Fibroblast of mammary gland (primary cell): ENCODE measurements around the gene NTRK2.

Source experiments
- DNase-seq: peaks from one replicate; pipeline ENCODE4 v3.0.0-alpha.2; 2010; ENCODE audit warnings: low read depth
- H3K4me3 ChIP-seq: 2 replicates; pipeline ENCODE4 v1.5.1; 2011; ENCODE audit warnings: low read depth, mild to moderate bottlenecking, low read length, moderate library complexity; ENCODE audit not compliant: control insufficient read depth
- TF ChIP-seq, protein P1 (sequence below): conservative IDR thresholded peaks from 2 replicates; pipeline ENCODE4 v1.5.1; 2011; ENCODE audit warnings: low read depth, low read length, inconsistent platforms; ENCODE audit not compliant: control insufficient read depth, insufficient read depth

The NTRK2 gene

DNA sequence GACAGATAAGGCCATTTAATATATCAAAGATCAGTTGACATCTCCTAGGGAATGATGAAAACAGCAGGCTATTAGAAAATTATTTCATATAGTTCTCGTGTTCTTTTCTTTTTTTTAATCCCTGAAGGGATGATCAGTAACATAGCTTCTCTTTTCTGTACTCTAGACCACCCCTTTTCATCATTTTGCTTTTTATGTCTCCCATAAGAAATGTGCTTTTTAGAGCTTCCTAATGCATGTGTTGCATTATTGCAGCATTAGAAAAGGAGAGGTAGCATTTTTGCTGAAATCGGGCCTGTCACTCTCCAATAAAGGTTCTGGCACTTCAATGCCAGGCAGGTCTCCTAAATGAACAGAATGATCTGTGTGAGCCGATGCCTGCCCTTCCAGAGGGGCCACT is 143.3 kb downstream of the NTRK2 start:
- no peak overlapping the region for H3K4me3 ChIP-seq
- DNase-seq = no peak
- TF ChIP-seq, protein P1, sequence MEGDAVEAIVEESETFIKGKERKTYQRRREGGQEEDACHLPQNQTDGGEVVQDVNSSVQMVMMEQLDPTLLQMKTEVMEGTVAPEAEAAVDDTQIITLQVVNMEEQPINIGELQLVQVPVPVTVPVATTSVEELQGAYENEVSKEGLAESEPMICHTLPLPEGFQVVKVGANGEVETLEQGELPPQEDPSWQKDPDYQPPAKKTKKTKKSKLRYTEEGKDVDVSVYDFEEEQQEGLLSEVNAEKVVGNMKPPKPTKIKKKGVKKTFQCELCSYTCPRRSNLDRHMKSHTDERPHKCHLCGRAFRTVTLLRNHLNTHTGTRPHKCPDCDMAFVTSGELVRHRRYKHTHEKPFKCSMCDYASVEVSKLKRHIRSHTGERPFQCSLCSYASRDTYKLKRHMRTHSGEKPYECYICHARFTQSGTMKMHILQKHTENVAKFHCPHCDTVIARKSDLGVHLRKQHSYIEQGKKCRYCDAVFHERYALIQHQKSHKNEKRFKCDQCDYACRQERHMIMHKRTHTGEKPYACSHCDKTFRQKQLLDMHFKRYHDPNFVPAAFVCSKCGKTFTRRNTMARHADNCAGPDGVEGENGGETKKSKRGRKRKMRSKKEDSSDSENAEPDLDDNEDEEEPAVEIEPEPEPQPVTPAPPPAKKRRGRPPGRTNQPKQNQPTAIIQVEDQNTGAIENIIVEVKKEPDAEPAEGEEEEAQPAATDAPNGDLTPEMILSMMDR = no peak

DNA sequence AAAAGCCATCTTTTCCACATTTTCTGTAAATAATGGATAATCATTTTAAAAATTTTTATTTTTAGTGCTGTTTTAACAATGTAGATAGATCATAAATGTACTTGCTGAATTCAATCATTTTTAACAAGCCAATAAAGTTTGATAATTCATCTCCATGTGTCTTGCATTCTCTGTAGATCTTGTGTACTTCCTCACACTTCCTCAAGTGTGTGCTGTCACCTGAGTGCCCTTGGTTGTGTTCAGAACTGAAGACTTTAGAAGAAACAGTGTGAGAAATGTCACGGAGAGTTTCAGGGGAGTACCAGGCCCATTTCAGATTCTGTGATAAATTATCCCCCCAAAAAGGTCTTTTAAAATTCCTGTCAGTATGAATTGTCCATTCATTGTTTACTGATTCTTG is 146.0 kb downstream of the NTRK2 start:
- DNase-seq = no peak
- TF ChIP-seq, protein P1 = no peak
- no peak overlapping the region for H3K4me3 ChIP-seq

DNA sequence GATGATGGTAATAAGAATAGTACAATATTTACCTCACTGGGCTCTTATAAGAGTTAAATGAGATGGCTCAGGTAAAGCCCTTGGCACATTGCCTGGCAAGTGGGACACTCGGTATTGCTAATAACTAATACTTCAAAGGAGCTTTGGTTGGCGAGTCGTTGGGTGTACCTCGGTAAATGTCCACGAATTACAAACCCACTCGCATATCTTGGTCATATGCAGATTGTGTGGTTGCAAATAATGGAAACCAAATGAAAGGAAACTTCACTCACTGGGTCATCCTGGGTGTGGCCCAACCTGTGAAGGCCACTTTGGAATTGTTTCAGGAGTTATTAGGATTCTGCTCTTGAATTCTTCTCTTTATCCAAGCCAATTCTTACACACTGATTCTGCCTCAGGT is 147.5 kb downstream of the NTRK2 start:
- H3K4me3 ChIP-seq = no peak overlapping the region
- TF ChIP-seq, protein P1 = no peak
- no peak for DNase-seq

DNA sequence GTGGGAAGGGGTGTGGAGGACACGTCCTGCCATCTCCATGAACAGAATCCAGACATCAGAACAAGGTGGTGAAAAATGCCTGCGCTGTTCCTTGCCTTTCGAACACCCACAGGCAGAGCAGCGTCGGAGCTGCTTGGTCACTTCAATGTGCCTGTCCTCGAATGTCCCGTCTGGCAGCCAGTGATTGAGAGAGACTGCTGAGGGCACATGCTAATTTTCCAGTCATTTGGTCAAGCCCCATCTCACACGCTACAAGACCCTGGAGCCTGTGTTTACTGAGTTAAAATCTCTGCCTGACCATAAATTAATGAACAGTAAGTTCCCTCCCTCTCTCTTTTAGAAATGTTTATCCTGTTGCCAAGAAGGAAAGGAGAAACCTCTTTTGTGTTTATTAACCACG is 149.3 kb downstream of the NTRK2 start:
- no peak for DNase-seq
- TF ChIP-seq, protein P1 = no peak
- H3K4me3 ChIP-seq = no peak overlapping the region

DNA sequence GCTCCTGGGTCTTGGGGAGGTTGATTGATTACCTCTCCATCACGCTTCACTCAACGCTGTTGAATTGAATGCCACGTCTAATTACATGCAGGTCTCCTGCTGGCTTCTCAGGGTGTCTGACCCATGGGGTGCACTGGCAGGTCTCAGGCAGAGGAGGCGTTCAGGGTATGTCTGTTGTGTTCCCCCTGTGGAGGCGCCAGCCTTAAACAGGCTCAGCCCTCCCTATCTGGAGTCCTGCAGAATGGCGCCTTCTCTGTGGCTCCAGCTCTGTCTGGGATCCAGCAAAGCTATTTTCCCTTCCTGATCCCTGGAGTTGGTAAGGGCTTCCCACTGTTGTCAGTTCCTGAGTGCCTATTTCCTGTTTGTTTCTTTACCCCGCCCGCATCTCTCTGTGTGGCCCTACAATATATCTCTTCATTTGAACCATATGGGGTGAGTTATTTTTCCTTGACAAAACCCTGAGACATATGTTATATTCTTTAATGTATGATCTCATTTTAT is 150.0 kb downstream of the NTRK2 start:
- H3K4me3 ChIP-seq = no peak overlapping the region
- TF ChIP-seq, protein P1 = no peak
- no peak for DNase-seq

DNA sequence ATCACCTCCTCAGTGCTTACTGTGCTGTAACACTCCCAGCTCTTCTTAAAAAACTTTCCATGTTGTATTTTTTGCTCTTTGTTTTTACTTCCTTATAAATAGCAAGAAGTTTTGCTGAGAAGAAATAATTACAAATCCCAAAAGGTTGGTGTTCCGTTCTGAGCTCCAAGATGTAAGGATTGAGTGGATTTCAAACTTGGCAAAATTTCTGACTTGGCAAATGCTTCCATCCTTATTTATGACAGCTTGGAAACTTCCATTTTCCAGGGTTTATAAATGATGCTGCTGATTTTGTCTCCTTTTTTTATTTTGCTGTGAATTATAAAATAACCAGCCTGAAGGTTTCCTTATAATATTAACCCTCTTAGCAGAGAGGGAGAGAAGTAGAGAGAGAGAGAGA is 151.9 kb downstream of the NTRK2 start:
- H3K4me3 ChIP-seq = no peak overlapping the region
- TF ChIP-seq, protein P1 = no peak
- DNase-seq = no peak
